GM19395 (cell line): ENCODE results near the gene KCNS3.
"Not testable (repeated sequence)": the region's sequence is repeated elsewhere in the genome, so short reads cannot be mapped to it uniquely, and the experiment has no call there.

Source experiments
- ATAC-seq: cut with Tn5 transposase; IDR thresholded peaks from one replicate; pipeline ENCODE4 v1.9.1; 2021; ENCODE audit warnings: mild to moderate bottlenecking, moderate library complexity; ENCODE audit not compliant: unreplicated experiment

Gene KCNS3

DNA sequence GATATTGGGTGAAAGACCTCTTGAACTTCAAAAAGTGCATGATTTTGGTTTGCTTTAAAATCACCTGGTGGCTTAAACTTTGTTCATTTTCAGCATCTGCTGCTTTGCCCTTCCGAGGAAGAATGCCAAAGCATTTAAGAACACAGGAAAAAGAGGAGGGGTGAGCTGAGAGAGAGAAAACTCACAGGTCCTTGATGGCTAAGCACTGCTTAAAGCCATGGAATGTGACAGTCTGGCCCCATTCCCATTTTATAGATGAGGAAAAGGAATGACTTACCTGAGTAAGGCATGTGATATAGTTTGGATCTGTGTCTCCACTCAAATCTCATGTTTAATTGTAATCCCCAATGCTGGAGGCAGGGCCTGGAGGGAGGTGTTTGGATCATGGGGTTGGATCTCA is 58.1 kb downstream of the KCNS3 start:
- ATAC-seq = no peak

DNA sequence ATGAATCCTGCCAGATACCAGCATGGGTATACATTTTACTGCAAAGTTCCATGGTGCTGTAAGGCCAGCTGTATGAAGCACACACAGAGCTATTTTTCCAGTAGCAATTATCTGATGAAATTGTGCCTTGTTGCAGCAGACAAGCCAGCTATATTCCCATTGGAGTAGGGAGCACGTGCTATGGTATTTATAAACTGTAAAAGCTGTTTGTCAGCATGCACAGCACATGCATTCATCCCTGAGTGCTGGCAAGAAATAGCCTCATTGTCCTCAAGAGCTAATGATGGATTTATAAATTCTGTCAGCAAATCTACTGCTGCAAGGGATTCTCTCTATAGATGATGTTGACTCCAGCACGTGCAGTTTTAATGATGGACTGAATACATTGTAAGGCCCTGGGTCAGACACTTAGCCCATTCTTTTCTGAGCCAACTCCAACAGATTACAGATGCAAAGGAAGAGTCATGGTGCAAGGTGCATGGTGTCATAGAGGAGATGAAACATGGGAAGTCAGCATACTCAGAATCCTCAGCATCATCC is 61.7 kb downstream of the KCNS3 start:
- no peak for ATAC-seq

GRCh38 chr2:17943444-17943843 is 65.0 kb downstream of the KCNS3 start:
- ATAC-seq = no peak

DNA sequence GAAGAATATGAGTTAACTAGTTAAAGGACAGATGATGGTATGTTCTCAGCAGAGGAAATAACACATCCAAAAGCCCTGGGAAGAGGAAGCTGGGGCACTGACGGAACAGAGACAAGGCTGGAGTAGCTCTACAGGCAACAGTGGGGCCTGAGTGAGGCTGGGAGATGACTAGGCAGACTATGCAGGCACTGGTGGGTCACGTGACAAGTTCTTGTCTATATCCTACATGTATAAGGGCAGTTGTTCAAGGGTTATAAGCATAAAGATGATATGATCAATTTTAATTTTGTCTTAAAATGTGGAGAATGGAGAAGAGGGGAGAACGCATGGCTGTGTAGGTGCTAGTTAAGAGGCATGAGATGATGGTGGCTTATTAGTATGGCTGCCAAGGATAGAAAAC is 68.6 kb downstream of the KCNS3 start:
- ATAC-seq = no peak

GRCh38 chr2:17950006-17950405 is 71.5 kb downstream of the KCNS3 start:
- ATAC-seq = no peak

DNA sequence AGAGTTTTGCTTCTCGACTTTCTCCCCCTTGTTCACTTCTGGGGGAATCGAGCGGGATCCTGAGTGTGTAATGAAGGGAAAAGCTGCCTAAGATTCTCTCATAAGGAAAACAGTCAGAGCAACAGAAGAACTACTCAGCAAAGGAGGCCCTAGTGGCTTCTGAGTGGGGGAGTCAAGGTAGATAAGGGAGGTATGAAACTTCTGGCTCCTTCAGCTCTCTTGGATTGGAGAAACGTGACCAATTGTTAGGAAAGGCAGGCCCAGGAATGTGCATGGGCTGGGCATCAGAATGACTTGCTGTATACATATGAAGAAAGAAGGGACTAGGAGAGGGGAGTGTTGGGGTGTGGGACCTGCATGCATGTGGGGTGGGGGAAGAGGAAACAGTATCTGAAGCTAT is 73.1 kb downstream of the KCNS3 start:
- no peak for ATAC-seq

DNA sequence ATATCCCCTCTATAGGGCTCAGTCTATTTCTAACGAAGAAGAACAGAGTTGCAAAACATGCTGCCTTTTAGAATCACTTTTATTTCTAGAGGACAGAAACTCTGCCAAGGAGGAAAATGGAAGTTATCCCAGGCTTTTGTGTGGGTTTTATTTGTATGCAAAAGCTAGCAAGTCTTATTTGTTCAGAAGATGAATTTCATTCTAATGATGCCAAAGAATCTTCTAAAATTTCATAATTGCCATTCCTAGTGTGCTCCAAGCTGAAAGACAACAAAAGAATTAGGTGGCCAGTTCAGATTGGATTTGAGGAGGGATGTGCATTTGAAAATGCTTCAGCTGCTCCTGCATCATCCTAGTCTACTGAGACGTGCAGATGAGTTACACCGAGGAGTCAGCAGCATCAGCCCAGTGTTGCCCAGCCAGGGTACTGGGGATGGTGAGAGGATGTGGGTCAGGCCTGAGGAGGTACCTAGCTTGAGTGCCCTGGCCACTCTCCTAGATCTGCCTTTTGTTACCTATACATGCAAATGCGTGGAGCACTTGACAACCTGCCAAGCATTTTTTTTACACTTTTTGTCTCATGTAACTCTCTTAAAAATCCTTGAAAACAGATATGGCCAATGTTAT is 80.1 kb downstream of the KCNS3 start:
- ATAC-seq = no peak

DNA sequence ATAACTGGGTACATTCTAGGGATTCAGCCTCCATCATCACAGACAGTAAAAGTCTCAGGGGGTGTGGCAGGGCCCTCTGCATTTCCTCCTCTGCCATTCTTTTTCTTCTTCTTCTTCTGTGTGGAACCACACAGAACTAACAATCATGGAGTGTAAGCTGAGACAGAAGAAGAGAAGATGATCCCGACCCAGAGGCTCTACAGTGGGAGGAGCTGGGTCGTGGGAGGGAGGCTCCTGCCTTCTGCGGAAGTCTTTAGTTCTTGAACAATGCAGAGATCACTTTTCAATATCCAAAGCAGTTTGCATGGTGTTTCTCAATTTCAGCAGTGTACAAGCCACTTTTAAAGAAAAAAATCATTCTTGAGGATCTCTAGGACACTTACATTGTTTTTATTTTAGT is 80.9 kb downstream of the KCNS3 start:
- ATAC-seq = no peak

DNA sequence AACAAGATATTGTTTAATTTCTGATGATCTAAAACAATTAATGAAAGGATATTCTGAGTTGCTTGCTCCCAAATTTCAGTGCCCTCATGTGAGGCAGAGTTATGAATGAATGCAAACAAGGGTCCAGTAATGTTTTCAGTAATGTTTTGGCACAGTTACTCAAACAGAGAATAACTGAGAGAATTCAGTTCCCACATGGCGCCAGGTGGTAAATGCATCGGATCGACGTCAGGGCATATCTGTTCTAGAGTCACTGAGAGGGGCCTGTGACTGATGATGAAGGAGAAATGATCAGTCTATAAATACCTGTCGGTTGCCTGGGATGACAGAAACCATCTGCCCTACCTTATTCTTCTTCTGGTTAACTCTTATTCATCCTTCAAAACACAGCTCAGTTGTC is 81.4 kb downstream of the KCNS3 start:
- no peak for ATAC-seq

DNA sequence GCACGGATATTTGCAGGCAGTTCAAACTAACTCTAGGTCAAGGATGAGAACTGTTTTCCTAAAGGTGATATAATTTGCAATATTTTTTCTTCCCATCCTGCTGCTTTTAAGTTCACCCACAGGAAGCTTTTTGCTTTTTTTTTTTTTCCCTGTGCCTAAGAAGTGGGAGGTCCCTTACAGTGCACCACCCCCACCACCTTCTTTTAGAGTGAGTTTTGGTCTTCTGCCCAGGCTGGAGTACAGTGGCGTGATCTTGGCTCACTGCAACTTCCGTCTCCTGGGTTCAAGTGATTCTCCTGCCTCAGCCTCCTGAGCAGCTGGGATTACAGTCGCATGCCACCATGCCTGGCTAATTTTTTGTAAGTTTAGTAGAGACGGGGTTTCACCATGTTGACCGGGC is 82.5 kb downstream of the KCNS3 start:
- no peak for ATAC-seq

- ATAC-seq = no peak
Observed at GRCh38 chr2:17961789-17962188, 83.3 kb downstream of the KCNS3 start.

- no peak for ATAC-seq
Observed at GRCh38 chr2:17962876-17963275, 84.4 kb downstream of the KCNS3 start.

- not testable (repeated sequence) for ATAC-seq
Observed at GRCh38 chr2:17963571-17963970, 85.1 kb downstream of the KCNS3 start.

DNA sequence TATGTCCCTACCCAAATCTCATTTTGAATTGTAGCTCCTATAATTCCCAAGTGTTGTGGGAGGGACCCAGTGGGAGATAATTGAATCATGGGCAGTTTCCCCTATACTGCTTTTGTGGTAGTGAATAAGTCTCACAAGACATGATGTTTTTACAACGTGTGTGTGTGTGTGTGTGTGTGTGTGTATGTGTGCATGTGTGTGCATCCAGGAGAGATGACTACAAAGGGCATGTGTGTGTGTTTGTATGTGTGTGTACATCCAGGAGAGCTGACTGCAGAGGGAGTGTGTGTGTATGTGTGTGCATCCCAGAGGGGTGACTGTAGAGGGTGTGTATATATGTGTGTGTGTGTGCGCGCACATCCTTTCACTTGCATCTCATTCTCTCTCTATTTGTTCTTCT is 86.7 kb downstream of the KCNS3 start:
- no peak for ATAC-seq

DNA sequence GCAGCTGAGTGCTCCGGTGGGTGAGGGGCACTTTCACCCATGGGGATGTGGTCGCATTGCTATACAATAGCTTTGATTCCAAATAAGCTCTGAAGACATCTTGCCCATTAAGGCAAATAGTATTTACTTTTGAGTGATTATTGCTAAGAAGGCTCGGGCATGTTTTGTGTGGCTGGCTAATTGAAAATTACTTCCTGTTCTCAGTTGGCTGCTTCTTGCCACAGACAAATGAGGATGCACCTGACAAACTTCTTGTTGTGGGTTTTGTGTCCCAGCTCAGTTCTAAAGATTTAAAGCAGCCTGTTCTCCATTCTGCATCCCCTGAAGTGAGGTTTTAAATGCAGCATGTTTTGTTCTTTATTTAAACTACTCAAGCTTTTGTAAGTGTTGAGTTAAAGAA is 88.3 kb downstream of the KCNS3 start:
- ATAC-seq = no peak

GRCh38 chr2:17969661-17970060 is 91.2 kb downstream of the KCNS3 start:
- ATAC-seq = no peak

GRCh38 chr2:17971531-17972125 is 93.2 kb downstream of the KCNS3 start:
- ATAC-seq = no peak

DNA sequence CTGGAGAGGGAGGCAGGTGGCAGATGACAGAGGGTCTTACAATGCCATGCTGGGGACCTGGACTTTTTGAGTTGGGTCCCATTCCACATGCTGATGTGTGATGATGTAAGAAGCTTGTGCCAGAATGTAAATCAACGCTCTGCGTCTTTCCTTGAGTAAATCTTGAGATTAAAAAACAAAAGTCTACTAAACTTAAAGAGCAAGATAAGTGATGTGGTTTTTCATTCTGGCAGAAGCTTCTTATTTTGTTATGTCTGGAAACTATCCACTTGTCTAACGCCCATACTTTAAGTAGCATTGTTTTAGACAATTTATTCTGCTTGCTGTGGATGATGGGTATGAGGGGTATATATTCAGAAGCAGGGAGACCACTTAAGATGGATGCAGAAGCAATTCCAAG is 94.5 kb downstream of the KCNS3 start:
- ATAC-seq = no peak

- ATAC-seq = no peak
Observed at GRCh38 chr2:17975401-17975800, 96.9 kb downstream of the KCNS3 start.

DNA sequence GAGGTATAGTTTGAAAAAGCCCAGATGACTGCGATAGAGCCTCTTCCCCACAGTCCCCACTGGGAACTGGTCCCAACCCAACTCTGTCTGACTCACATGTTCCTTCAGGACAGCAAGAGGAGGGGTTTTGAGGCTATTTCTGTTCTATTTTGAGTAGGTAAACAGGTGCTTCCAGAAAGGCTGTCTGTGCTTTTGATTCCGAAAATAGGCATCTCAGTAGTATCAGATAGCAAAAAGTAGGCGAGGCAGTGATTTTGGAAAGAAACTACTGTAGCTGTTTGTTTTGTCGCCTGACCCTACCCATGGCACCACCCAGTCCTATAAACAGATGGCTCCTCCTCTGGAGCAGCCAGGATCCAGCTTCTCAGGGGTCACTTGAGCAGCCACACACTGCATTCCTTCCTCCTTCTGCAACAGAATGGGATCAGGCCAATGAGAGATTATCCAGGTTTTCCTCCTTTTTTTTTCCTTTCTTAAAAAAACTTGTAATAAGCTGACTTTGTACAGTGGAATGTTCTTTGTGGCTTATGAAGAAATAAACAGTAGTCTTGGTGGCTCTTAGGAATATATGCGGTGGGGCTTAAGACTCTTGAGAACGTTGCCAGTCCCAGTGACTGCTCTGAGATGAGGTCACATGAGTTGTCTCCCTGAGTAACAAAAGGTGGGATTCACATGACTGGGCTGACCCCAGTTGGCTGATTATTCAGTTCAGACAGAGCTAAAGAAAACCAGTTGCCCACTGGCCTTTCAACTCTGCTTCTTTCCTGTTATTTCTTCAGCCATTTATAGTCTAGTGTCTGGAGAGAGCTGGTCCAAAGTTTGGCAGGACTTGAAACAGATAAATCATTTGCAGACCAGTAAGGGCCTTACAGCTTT is 98.6 kb downstream of the KCNS3 start:
- ATAC-seq = no peak

DNA sequence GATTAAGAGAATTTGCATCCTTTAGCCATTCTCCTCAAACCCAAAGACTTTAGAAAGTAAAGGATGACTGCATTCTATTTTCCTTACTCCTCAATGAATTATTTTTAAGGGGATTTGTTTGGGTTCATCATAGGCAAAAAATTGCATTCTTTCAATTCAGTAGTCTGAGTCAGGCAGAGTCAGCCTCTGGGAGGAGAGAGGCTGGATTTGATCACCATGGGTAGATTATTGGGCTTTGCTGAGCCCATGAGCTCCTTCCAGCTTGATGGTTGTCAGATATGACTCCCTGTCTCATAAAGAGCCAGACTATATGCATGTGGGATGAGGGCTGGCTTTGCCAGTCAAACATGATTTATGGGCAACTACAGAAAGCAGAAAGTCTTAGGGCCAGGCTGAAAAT is 101.2 kb downstream of the KCNS3 start:
- ATAC-seq = no peak

DNA sequence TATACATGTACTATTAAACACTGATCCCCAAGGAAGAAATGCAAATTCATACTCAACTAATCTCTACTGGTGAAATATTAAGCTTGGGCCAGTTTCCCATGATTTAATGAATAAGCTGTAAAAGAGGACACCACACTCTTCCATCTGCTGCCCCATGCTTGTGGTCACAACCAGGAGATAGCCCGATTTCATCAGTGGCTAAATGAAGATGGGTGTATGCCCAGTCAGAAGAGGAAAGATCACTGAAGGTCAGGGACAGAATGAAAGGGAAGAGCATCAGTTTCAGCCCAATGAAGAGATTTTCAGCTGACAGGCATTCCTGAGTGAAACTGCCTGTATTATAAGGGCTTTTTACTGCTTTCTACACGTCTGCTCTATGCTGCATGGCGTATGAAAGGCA is 103.5 kb downstream of the KCNS3 start:
- ATAC-seq = no peak
